Measurements from ENCODE around the gene SIK3. TPM values are rescaled to one million over a fixed set of nuclear protein-coding genes. Genes with fewer than 3 reads are reported as not detected.
"Not testable (repeated sequence)": the region's sequence is repeated elsewhere in the genome, so short reads cannot be mapped to it uniquely, and the experiment has no call there.

The SIK3 gene
- polyA plus RNA-seq, 1 experiment: 9.0 TPM

GRCh38 chr11:117143871-117144476, 45.7 kb upstream of the SIK3 start, which contains the start of gene PAFAH1B2:
TSS of gene PAFAH1B2 (plus strand) at chr11:117144287. CDS start at chr11:117152448, 8,161 bp downstream.
- POLR2A ChIA-PET: interaction anchor here (0.6 to 2.8 kb wide), 14 partner anchors 17 to 356 kb away, joined by 3 to 18 read pairs (median 4); partner anchors contain the start of genes SIDT2, TAGLN and ZPR1
- CTCF ChIA-PET: interaction anchor here (1.1 to 2.9 kb wide), 2 partner anchors 83 to 353 kb away, joined by 4 to 14 read pairs; partner anchors contain the start of gene APOA5
- peak; percentile 60 for DNase-seq (ENCODE audit: low read depth, low spot score)
- Histone ChIP-seq H3K4me3 (ENCODE audit: low read depth, low read length) (peak within 1 kb of the TSS; percentile 95), H3K27ac (ENCODE audit: low read depth, low read length) (peak within 1 kb of the TSS; percentile 82), H3K9me3 (ENCODE audit: control insufficient read depth, insufficient read depth, low read length) (no peaks in the 10 kb centered on the region), H3K27me3 (ENCODE audit: control insufficient read depth, insufficient read depth, low read length) (no peaks in the 10 kb centered on the region)
- TF ChIP-seq CTCF (IDR thresholded peaks at IDR 0.05; ENCODE audit: low read depth, low read length): no peak

GRCh38 chr11:117143390-117143789, 45.2 kb upstream of the SIK3 start:
- no peaks in the 10 kb centered on the region for H3K27me3 ChIP-seq (ENCODE audit: control insufficient read depth, insufficient read depth, low read length)
- H3K9me3 ChIP-seq (ENCODE audit: control insufficient read depth, insufficient read depth, low read length): no peaks in the 10 kb centered on the region
- H3K27ac ChIP-seq (ENCODE audit: low read depth, low read length): peak overlapping the region; percentile 80
- H3K4me3 ChIP-seq (ENCODE audit: low read depth, low read length): peak overlapping the region; percentile 95
- ChIA-PET POLR2A (interaction anchor here (0.6 to 2.8 kb wide), 8 partner anchors 36 to 346 kb away, joined by 3 to 18 read pairs (median 6); partner anchors contain the start of genes SIDT2 and TAGLN), CTCF (interaction anchor here (1.1 to 2.9 kb wide), 2 partner anchors 84 to 352 kb away, joined by 4 to 14 read pairs; partner anchors contain the start of gene APOA5)
- no peak for DNase-seq (ENCODE audit: low read depth, low spot score)
- no peak for TF ChIP-seq CTCF (IDR thresholded peaks at IDR 0.05; ENCODE audit: low read depth, low read length)

GRCh38 chr11:117137223-117138086, 39.2 kb upstream of the SIK3 start:
- H3K4me3 ChIP-seq (ENCODE audit: low read depth, low read length); H3K27me3 ChIP-seq (ENCODE audit: control insufficient read depth, insufficient read depth, low read length); H3K27ac ChIP-seq (ENCODE audit: low read depth, low read length); H3K9me3 ChIP-seq (ENCODE audit: control insufficient read depth, insufficient read depth, low read length); POLR2A ChIA-PET; DNase-seq (ENCODE audit: low read depth, low spot score): not testable (repeated sequence)
- CTCF ChIA-PET: interaction anchor here (1.2 kb wide), 1 partner anchor 31 kb away, joined by 3 read pairs; no protein-coding TSS in a partner anchor

- CTCF ChIA-PET; H3K27ac ChIP-seq (ENCODE audit: low read depth, low read length); POLR2A ChIA-PET; DNase-seq (ENCODE audit: low read depth, low spot score); H3K4me3 ChIP-seq (ENCODE audit: low read depth, low read length); H3K9me3 ChIP-seq (ENCODE audit: control insufficient read depth, insufficient read depth, low read length); H3K27me3 ChIP-seq (ENCODE audit: control insufficient read depth, insufficient read depth, low read length): not testable (repeated sequence)
Measured at GRCh38 chr11:117134979-117135378, 36.8 kb upstream of the SIK3 start.

- ChIA-PET POLR2A (no interaction called here), CTCF (no interaction called here)
- H3K27me3 ChIP-seq (ENCODE audit: control insufficient read depth, insufficient read depth, low read length): no peaks in the 10 kb centered on the region
- H3K27ac ChIP-seq (ENCODE audit: low read depth, low read length): no peak overlapping the region
- H3K4me3 ChIP-seq (ENCODE audit: low read depth, low read length): no peak overlapping the region
- no peak for TF ChIP-seq CTCF (IDR thresholded peaks at IDR 0.05; ENCODE audit: low read depth, low read length)
- no peaks in the 10 kb centered on the region for H3K9me3 ChIP-seq (ENCODE audit: control insufficient read depth, insufficient read depth, low read length)
- no peak for DNase-seq (ENCODE audit: low read depth, low spot score)
Measured at GRCh38 chr11:117134431-117134830, 36.2 kb upstream of the SIK3 start.
